ENCODE data around the gene DIPK1C. TPM values are rescaled to one million over a fixed set of nuclear protein-coding genes. Genes with fewer than 3 reads are reported as not detected.

DIPK1C gene
- total RNA-seq, 1 experiment from 2014 or later: not detected

DNA sequence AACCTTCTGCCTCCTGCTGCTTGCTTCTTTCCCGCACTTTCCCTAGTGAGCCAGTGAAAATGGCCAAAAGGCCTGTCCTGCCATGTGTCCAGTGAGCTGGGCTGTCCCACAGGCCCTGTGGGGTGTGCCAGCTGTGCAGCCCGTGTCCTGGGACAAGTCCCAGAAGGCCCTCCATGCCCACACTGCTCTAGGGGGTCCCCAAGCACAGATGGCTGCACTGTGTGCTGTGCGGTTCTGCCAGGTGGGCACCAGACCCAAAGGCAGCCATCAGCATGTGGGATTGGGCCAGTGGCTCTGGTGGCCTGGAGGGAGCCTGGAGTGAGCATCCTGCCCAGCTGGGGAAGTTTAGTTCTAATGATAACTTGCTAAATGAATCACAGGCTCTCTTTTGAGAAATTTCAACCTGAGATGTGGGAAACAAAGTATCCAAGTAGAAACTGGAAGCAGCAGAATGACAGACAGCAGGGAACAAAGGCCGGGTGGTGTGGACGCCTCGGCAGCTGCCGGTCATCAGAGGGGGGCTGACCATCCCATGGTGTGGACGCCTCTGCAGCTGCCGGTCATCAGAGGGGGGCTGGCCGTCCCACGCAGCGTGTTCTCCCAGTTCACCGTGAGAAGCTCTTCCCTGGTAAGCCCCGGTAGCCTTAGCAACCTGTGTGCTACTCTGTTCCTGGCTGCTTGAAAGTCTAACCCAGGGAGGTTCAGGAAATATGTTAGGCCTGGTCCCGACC, 29.2 kb upstream of the DIPK1C start:
- Histone ChIP-seq H4K20me1 (ENCODE audit: insufficient read depth) (no peaks in the 10 kb centered on the region), H3K9me2 (ENCODE audit: insufficient read depth) (no peaks in the 10 kb centered on the region), H3K4me2 (ENCODE audit: low read length) (no peak overlapping the region), H3K4me3 (replicated peaks in 1 of 2; ENCODE audit: low read depth in 1 of 2, low read length in 2 of 2) (no peak overlapping the region), H3K36me3 (ENCODE audit: control insufficient read depth in 1 of 2, insufficient read depth in 2 of 2, low read length in 2 of 2) (no peaks in the 10 kb centered on the region), H3K9me3 (ENCODE audit: control insufficient read depth in 1 of 2, insufficient read depth in 1 of 2, low read depth in 1 of 2, low read length in 2 of 2) (no peaks in the 10 kb centered on the region), H3K4me1 (ENCODE audit: control insufficient read depth in 1 of 2, insufficient read depth in 2 of 2, low read length in 2 of 2) (no peaks in the 10 kb centered on the region), H3K27me3 (ENCODE audit: insufficient read depth, low read length) (no peaks in the 10 kb centered on the region), H3K79me2 (ENCODE audit: insufficient read depth, low read length) (no peaks in the 10 kb centered on the region), H2AFZ (ENCODE audit: low read depth, low read length, poor library complexity, severe bottlenecking) (no peak overlapping the region), H3K9ac (ENCODE audit: low read length) (no peak overlapping the region), H3K27ac (ENCODE audit: low read depth, low read length) (no peak overlapping the region)
- BruUV-seq (replicated peaks): no TSS peak
- ChIA-PET CTCF (no interaction called here), RAD21 (ENCODE audit: low non-redundant PET in 1 of 2, low total read pairs in 2 of 2, uncharacterized antibody in 2 of 2, unreplicated experiment in 2 of 2) (no interaction called here), POLR2A (no interaction called here)
- TF ChIP-seq EZH2phosphoT487 (IDR thresholded peaks at IDR 0.05; ENCODE audit: borderline replicate concordance): no peak
- no peak for TF ChIP-seq FOSL1 (IDR thresholded peaks at IDR 0.05; ENCODE audit: low read depth)
- TF ChIP-seq ZFX (IDR thresholded peaks at IDR 0.05): no peak
- TF ChIP-seq JUND (IDR thresholded peaks at IDR 0.05): no peak
- no peak for TF ChIP-seq TCF7L2 (IDR thresholded peaks at IDR 0.05; ENCODE audit: borderline replicate concordance, extremely low read depth, insufficient read depth, insufficient read length)
- no peak for TF ChIP-seq SIN3A (IDR thresholded peaks at IDR 0.05; ENCODE audit: low read depth)
- TF ChIP-seq ELF1 (IDR thresholded peaks at IDR 0.05; ENCODE audit: borderline replicate concordance, low read depth): no peak
- TF ChIP-seq, protein P1, sequence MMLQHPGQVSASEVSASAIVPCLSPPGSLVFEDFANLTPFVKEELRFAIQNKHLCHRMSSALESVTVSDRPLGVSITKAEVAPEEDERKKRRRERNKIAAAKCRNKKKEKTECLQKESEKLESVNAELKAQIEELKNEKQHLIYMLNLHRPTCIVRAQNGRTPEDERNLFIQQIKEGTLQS (IDR thresholded peaks at IDR 0.05): no peak
- no peak for TF ChIP-seq ZNF274 (IDR thresholded peaks at IDR 0.05; ENCODE audit: low read depth, low read length)
- no peak for TF ChIP-seq CBX3 (IDR thresholded peaks at IDR 0.05; ENCODE audit: low read depth)
- TF ChIP-seq CEBPB (IDR thresholded peaks at IDR 0.05; ENCODE audit: low read depth): no peak
- TF ChIP-seq, protein P2, sequence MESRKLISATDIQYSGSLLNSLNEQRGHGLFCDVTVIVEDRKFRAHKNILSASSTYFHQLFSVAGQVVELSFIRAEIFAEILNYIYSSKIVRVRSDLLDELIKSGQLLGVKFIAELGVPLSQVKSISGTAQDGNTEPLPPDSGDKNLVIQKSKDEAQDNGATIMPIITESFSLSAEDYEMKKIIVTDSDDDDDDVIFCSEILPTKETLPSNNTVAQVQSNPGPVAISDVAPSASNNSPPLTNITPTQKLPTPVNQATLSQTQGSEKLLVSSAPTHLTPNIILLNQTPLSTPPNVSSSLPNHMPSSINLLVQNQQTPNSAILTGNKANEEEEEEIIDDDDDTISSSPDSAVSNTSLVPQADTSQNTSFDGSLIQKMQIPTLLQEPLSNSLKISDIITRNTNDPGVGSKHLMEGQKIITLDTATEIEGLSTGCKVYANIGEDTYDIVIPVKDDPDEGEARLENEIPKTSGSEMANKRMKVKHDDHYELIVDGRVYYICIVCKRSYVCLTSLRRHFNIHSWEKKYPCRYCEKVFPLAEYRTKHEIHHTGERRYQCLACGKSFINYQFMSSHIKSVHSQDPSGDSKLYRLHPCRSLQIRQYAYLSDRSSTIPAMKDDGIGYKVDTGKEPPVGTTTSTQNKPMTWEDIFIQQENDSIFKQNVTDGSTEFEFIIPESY (IDR thresholded peaks at IDR 0.05; ENCODE audit: extremely low read depth, insufficient replicate concordance, low read length): no peak
- no peak for TF ChIP-seq SP1 (IDR thresholded peaks at IDR 0.05; ENCODE audit: low read depth)
- no peak for TF ChIP-seq EGR1 (IDR thresholded peaks at IDR 0.05; ENCODE audit: low read depth)
- TF ChIP-seq POLR2AphosphoS5 (IDR thresholded peaks at IDR 0.05; ENCODE audit: low read depth, low read length): no peak
- TF ChIP-seq SRF (IDR thresholded peaks at IDR 0.05; ENCODE audit: low read depth): no peak
- TF ChIP-seq, protein P3, sequence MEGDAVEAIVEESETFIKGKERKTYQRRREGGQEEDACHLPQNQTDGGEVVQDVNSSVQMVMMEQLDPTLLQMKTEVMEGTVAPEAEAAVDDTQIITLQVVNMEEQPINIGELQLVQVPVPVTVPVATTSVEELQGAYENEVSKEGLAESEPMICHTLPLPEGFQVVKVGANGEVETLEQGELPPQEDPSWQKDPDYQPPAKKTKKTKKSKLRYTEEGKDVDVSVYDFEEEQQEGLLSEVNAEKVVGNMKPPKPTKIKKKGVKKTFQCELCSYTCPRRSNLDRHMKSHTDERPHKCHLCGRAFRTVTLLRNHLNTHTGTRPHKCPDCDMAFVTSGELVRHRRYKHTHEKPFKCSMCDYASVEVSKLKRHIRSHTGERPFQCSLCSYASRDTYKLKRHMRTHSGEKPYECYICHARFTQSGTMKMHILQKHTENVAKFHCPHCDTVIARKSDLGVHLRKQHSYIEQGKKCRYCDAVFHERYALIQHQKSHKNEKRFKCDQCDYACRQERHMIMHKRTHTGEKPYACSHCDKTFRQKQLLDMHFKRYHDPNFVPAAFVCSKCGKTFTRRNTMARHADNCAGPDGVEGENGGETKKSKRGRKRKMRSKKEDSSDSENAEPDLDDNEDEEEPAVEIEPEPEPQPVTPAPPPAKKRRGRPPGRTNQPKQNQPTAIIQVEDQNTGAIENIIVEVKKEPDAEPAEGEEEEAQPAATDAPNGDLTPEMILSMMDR (IDR thresholded peaks at IDR 0.05 in 2 of 3, conservative IDR thresholded peaks at IDR 0.05 in 1 of 3; ENCODE audit: borderline replicate concordance in 1 of 3, insufficient read depth in 1 of 3, low read depth in 2 of 3, low read length in 2 of 3): no peak
- no peak for TF ChIP-seq POLR2A (IDR thresholded peaks at IDR 0.05; ENCODE audit: borderline replicate concordance, extremely low read depth, insufficient read depth, insufficient read length)
- no peak for TF ChIP-seq EZH2 (IDR thresholded peaks at IDR 0.05)
- TF ChIP-seq, protein P4, sequence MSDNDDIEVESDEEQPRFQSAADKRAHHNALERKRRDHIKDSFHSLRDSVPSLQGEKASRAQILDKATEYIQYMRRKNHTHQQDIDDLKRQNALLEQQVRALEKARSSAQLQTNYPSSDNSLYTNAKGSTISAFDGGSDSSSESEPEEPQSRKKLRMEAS (IDR thresholded peaks at IDR 0.05): no peak
- ATAC-seq (no peak), DNase-seq (ENCODE audit: low read depth, low spot score) (no peak)
- intact Hi-C loops (cut with micrococcal nuclease): no loop called here
